WTC11 (cell line): Measurements from ENCODE around the gene UTF1. TPM values are rescaled to one million over a fixed set of nuclear protein-coding genes. Genes with fewer than 3 reads are reported as not detected.

Source experiments
- ATAC-seq: fragments of 200-7000 bp; cut with Tn5 transposase; 2 replicates; pipeline ENCODE4 v1.10.0; 2021; ENCODE audit warnings: mild to moderate bottlenecking, moderate library complexity
- CTCF ChIA-PET: fragments of 300-600 bp; sonication (Branson Sonifier 250); formaldehyde crosslinking; loops from one replicate; lab custom pipeline; 2021; ENCODE audit warnings: antibody characterized with exemption; lab: Charles Lee
- POLR2A ChIA-PET: fragments of 350-600 bp; sonication (Branson Sonifier 250); formaldehyde crosslinking; loops from one replicate; lab custom pipeline; 2021; ENCODE audit warnings: antibody characterized with exemption; lab: Charles Lee
- DNase-seq: peaks from one replicate; pipeline ENCODE4 v3.0.0; 2021; ENCODE audit warnings: low spot score
- H3K27ac Mint-ChIP-seq: 2 replicates; pipeline ENCODE4 v1.8.0; 2021; ENCODE audit warnings: mixed read lengths
- H3K27me3 Mint-ChIP-seq: 2 replicates; pipeline ENCODE4 v1.8.0; 2021; ENCODE audit warnings: low read depth, mild to moderate bottlenecking, moderate library complexity, mixed read lengths
- H3K36me3 Mint-ChIP-seq: 2 replicates; pipeline ENCODE4 v1.8.0; 2021; ENCODE audit warnings: mixed read lengths
- H3K4me1 Mint-ChIP-seq: 2 replicates; pipeline ENCODE4 v1.8.0; 2022; ENCODE audit warnings: mixed read lengths
- H3K4me3 Mint-ChIP-seq: 2 replicates; pipeline ENCODE4 v1.8.0; 2021; ENCODE audit warnings: mild to moderate bottlenecking, moderate library complexity, mixed read lengths
- H3K9me3 Mint-ChIP-seq: 2 replicates; pipeline ENCODE4 v1.8.0; 2021; ENCODE audit warnings: mixed read lengths
- CDX4 ChIP-seq: fragments of 250-450 bp; sonication (Bioruptor Pico); IDR thresholded peaks from 2 replicates; pipeline ENCODE4 v1.9.0; 2021; ENCODE audit warnings: moderate library complexity, mild to moderate bottlenecking, inconsistent platforms, borderline replicate concordance
- E2F5 ChIP-seq: sonication (generic); formaldehyde crosslinking; IDR thresholded peaks from 2 replicates; pipeline ENCODE4 v1.8.1; 2022; ENCODE audit warnings: mild to moderate bottlenecking, moderate library complexity, missing genetic modification reagents
- ELF4 ChIP-seq: sonication (generic); formaldehyde crosslinking; IDR thresholded peaks from 2 replicates; pipeline ENCODE4 v1.8.1; 2022; ENCODE audit warnings: low read depth, mild to moderate bottlenecking, moderate library complexity, missing genetic modification reagents
- ETV6 ChIP-seq: sonication (generic); formaldehyde crosslinking; IDR thresholded peaks from 2 replicates; pipeline ENCODE4 v1.8.1; 2022; ENCODE audit warnings: mild to moderate bottlenecking, missing genetic modification reagents
- FOXK1 ChIP-seq: sonication (generic); formaldehyde crosslinking; IDR thresholded peaks from 2 replicates; pipeline ENCODE4 v1.8.0; 2022; ENCODE audit warnings: mild to moderate bottlenecking, moderate library complexity, missing genetic modification reagents
- GABPB1 ChIP-seq: sonication (generic); formaldehyde crosslinking; IDR thresholded peaks from 2 replicates; pipeline ENCODE4 v1.8.1; 2023; ENCODE audit warnings: mild to moderate bottlenecking, missing genetic modification reagents
- GTF2I ChIP-seq: fragments of 250-450 bp; sonication (Bioruptor Pico); conservative IDR thresholded peaks from 2 replicates; pipeline ENCODE4 v1.4.0; 2021; ENCODE audit warnings: mild to moderate bottlenecking
- JUN ChIP-seq: sonication (generic); formaldehyde crosslinking; IDR thresholded peaks from 2 replicates; pipeline ENCODE4 v1.8.0; 2023; ENCODE audit warnings: mild to moderate bottlenecking, missing genetic modification reagents
- MAX ChIP-seq: sonication (generic); formaldehyde crosslinking; IDR thresholded peaks from 2 replicates; pipeline ENCODE4 v1.8.0; 2022; ENCODE audit warnings: mild to moderate bottlenecking, missing genetic modification reagents
- OVOL2 ChIP-seq: fragments of 250-450 bp; sonication (Bioruptor Pico); IDR thresholded peaks from 2 replicates; pipeline ENCODE4 v1.9.0; 2021; ENCODE audit warnings: mild to moderate bottlenecking, borderline replicate concordance
- PREB ChIP-seq: sonication (generic); formaldehyde crosslinking; IDR thresholded peaks from 2 replicates; pipeline ENCODE4 v1.8.1; 2022; ENCODE audit warnings: mild to moderate bottlenecking, missing genetic modification reagents, moderate library complexity, borderline replicate concordance
- RELA ChIP-seq: sonication (generic); formaldehyde crosslinking; IDR thresholded peaks from 2 replicates; pipeline ENCODE4 v1.8.1; 2022; ENCODE audit warnings: missing genetic modification reagents, mild to moderate bottlenecking, borderline replicate concordance
- TP53 ChIP-seq: sonication (generic); formaldehyde crosslinking; IDR thresholded peaks from 2 replicates; pipeline ENCODE4 v1.8.1; 2023; ENCODE audit warnings: mild to moderate bottlenecking, missing genetic modification reagents
- ZNF416 ChIP-seq: fragments of 250-450 bp; sonication (Bioruptor Pico); IDR thresholded peaks from 2 replicates; pipeline ENCODE4 v1.9.0; 2021; ENCODE audit warnings: mild to moderate bottlenecking, inconsistent platforms
- total RNA-seq: library from RNA; stranded (reverse); gene quantifications from 3 replicates; pipeline ENCODE4 v1.2.3, GENCODE V29; 2021
- TF ChIP-seq, protein P1 (sequence below): fragments of 250-450 bp; sonication (Bioruptor Pico); conservative IDR thresholded peaks from 2 replicates; pipeline ENCODE4 v1.9.0; 2021; ENCODE audit warnings: mild to moderate bottlenecking
- TF ChIP-seq, protein P2 (sequence below): sonication (generic); formaldehyde crosslinking; IDR thresholded peaks from 2 replicates; pipeline ENCODE4 v1.8.0; 2023; ENCODE audit warnings: missing genetic modification reagents
- TF ChIP-seq, protein P3 (sequence below): fragments of 250-450 bp; sonication (Bioruptor Pico); IDR thresholded peaks from 2 replicates; pipeline ENCODE4 v1.9.0; 2021; ENCODE audit warnings: mild to moderate bottlenecking

The UTF1 gene
- total RNA-seq, 1 experiment from 2014 or later: 196 TPM

GRCh38 chr10:133224756-133225372 lies 5.2 kb upstream of the UTF1 start (continued):
- TF ChIP-seq, protein P1, sequence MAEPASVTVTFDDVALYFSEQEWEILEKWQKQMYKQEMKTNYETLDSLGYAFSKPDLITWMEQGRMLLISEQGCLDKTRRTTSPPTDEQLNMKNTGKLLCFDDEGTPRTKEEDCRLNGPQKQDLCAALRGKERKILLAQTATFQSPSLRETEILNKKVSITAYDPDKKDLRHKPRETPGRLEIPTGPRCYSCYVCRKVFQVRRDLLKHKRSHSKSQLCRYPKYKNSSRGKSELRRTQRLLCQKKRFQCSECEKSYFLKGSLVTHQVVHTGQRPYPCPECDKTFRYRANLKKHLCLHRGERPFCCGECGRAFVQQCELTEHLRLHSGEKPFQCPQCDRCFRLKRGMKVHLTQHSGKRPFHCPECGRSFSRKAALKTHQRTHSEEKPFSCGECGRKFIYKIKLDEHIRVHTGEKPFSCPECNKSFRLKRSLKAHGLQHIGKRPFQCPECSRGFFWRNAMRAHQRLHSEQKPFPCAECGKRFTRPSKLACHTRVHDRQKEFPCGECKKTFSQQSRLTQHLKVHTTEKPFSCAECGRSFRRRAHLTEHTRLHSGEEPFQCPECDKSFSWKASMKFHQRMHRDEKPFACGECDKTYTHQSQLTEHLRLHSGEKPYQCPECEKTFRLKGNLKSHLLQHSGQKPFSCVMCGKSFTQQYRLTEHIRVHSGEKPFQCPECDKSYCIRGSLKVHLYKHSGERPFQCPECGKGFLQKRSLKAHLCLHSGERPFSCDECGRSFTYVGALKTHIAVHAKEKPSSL (CRISPR knock-in tag): no peak

DNA sequence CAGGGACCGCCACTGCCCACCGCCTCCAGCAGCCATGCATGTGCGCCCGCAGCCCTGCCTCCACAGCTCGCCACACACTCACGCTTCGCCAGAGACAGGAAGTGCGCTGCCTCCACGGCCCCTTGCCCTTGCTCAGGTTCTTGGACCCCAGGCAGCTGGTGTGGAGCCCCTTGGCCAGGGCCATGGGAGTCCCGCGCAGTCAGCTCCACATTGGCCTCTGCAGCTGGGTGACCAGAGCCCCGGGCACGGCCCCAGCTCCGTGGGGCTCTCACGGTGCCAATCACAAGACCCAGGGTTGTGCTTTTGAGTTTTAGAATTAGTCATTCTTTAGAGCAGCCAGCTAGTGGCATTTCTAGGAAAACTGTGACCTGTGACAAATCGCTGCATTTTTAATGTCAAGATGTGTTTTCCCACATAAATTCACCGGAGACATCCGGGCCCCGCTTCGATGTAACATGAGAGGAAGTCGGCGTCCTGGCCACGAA lies 4.3 kb upstream of the UTF1 start:
- TF ChIP-seq ZNF416 (CRISPR knock-in tag): no peak
- TF ChIP-seq, protein P2, sequence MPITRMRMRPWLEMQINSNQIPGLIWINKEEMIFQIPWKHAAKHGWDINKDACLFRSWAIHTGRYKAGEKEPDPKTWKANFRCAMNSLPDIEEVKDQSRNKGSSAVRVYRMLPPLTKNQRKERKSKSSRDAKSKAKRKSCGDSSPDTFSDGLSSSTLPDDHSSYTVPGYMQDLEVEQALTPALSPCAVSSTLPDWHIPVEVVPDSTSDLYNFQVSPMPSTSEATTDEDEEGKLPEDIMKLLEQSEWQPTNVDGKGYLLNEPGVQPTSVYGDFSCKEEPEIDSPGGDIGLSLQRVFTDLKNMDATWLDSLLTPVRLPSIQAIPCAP: no peak
- TF ChIP-seq E2F5: no peak
- no peak for TF ChIP-seq JUN (CRISPR knock-in tag)
- TF ChIP-seq TP53 (CRISPR knock-in tag): no peak
- no peak for TF ChIP-seq PREB (CRISPR knock-in tag)
- no peak for TF ChIP-seq RELA
- TF ChIP-seq FOXK1: no peak
- TF ChIP-seq, all 79 proteins: peak for 0
- H3K4me1 Mint-ChIP-seq: peaks cover 34% of the 10 kb centered on the region
- ChIA-PET CTCF (interaction anchor here (1.2 kb wide), 1 partner anchor 117 kb away, joined by 3 read pairs; no protein-coding TSS in a partner anchor), POLR2A (no interaction called here)
- peaks cover 2% of the 10 kb centered on the region; the same call in 1 of the 2 replicates for H3K36me3 Mint-ChIP-seq
- DNase-seq (no peak), ATAC-seq (no peak)
- H3K9me3 Mint-ChIP-seq: no peaks in the 10 kb centered on the region
- peak overlapping the region; percentile 91 for H3K27ac Mint-ChIP-seq
- H3K27me3 Mint-ChIP-seq: peaks cover 18% of the 10 kb centered on the region
- no peak overlapping the region for H3K4me3 Mint-ChIP-seq

DNA sequence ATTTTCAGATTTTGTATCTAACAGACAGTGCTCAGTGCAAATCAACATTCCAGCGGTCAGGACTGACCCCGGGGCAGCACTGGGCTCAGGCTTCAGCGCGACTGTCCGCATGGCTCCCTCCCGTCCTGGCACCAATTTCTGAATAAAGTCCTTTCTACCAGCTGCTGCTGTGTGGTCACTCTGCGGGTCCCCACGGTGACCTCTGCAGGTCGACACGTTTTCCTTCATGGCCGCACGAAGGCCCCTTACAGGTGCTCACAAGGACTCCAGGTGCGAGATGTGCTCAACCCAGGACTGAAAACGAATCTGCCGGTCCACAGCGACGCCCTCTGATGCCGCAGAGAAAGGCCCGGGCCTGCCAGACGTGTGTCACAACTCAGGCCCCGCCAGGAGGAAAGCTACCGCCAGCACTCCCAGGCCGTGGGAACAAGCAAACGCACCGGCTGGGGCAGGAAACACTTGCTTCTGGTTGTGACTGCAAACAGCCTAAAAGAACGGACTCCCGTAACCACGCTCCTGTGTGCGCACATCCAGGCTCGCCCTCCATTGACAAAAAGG lies 3.7 kb upstream of the UTF1 start:
- no peak overlapping the region for H3K4me3 Mint-ChIP-seq
- peaks cover 30% of the 10 kb centered on the region for H3K4me1 Mint-ChIP-seq
- peaks cover 2% of the 10 kb centered on the region for H3K36me3 Mint-ChIP-seq
- H3K27ac Mint-ChIP-seq: peak overlapping the region; percentile 91
- H3K9me3 Mint-ChIP-seq: no peaks in the 10 kb centered on the region
- no peak for ATAC-seq
- no peak for DNase-seq
- H3K27me3 Mint-ChIP-seq: peaks cover 22% of the 10 kb centered on the region
- TF ChIP-seq ETV6: no peak
- TF ChIP-seq GTF2I (CRISPR knock-in tag): no peak
- no peak for TF ChIP-seq E2F5
- TF ChIP-seq OVOL2 (CRISPR knock-in tag): no peak
- TF ChIP-seq ELF4 (CRISPR knock-in tag): no peak
- TF ChIP-seq GABPB1: no peak
- TF ChIP-seq, protein P3, sequence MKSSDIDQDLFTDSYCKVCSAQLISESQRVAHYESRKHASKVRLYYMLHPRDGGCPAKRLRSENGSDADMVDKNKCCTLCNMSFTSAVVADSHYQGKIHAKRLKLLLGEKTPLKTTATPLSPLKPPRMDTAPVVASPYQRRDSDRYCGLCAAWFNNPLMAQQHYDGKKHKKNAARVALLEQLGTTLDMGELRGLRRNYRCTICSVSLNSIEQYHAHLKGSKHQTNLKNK: no peak
- TF ChIP-seq CDX4 (CRISPR knock-in tag): no peak
- TF ChIP-seq MAX (CRISPR knock-in tag): no peak
- ChIA-PET CTCF (interaction anchor here (0.9 to 1.4 kb wide), 7 partner anchors 11 to 118 kb away, joined by 3 to 7 read pairs (median 3); partner anchors contain the start of gene ADAM8), POLR2A (no interaction called here)
